NCI-H446 (cell line): Measurements from ENCODE around the gene TBC1D14.

Experiments
- DNase-seq, 2 experiments: peaks; one replicate each; lab custom pipeline; 2025; lab: John Stamatoyannopoulos, UW

Gene TBC1D14

GRCh38 chr4:6953751-6954380, 44.2 kb downstream of the TBC1D14 start:
- DNase-seq: no peak

- no peak for DNase-seq
These were observed 45.8 kb downstream of the TBC1D14 start for GRCh38 chr4:6955261-6955911.

GRCh38 chr4:6956087-6956433, 46.4 kb downstream of the TBC1D14 start:
- DNase-seq: no peak

- no peak for DNase-seq
These were observed 47.0 kb downstream of the TBC1D14 start for GRCh38 chr4:6956434-6957147.

GRCh38 chr4:6957148-6957520, 47.5 kb downstream of the TBC1D14 start:
- DNase-seq: no peak

- DNase-seq: no peak
These were observed 48.4 kb downstream of the TBC1D14 start for GRCh38 chr4:6957994-6958393.

GRCh38 chr4:6959261-6959660, 49.6 kb downstream of the TBC1D14 start:
- no peak for DNase-seq

GRCh38 chr4:6960154-6960553, 50.5 kb downstream of the TBC1D14 start:
- DNase-seq: no peak

GRCh38 chr4:6960628-6961412, 51.2 kb downstream of the TBC1D14 start:
- no peak for DNase-seq

GRCh38 chr4:6961496-6962210, 52.0 kb downstream of the TBC1D14 start:
- no peak for DNase-seq

- no peak for DNase-seq
These were observed 52.8 kb downstream of the TBC1D14 start for GRCh38 chr4:6962211-6963041.

- DNase-seq: no peak
These were observed 53.5 kb downstream of the TBC1D14 start for GRCh38 chr4:6963139-6963611.

GRCh38 chr4:6964858-6965257, 55.2 kb downstream of the TBC1D14 start:
- DNase-seq: no peak

- DNase-seq: no peak
These were observed 55.7 kb downstream of the TBC1D14 start for GRCh38 chr4:6965329-6965728.

- DNase-seq: no peak
These were observed 58.3 kb downstream of the TBC1D14 start for GRCh38 chr4:6967846-6968340.

GRCh38 chr4:6968496-6968895, 58.9 kb downstream of the TBC1D14 start:
- no peak for DNase-seq

GRCh38 chr4:6969826-6970800, 60.5 kb downstream of the TBC1D14 start:
- DNase-seq: no peak

- DNase-seq: no peak
These were observed 62.1 kb downstream of the TBC1D14 start for GRCh38 chr4:6971536-6972374.

GRCh38 chr4:6972375-6972650, 62.7 kb downstream of the TBC1D14 start:
- DNase-seq: no peak
